GM21423 (cell line): ENCODE measurements around the gene PAGR1.
A peak's percentile ranks its signal among the peaks of the same experiment; 100 is the strongest.
"Not testable (repeated sequence)": the region's sequence is repeated elsewhere in the genome, so short reads cannot be mapped to it uniquely, and the experiment has no call there.

Experiments used
- ATAC-seq: cut with Tn5 transposase; IDR thresholded peaks from one replicate; pipeline ENCODE4 v1.9.1; 2021; ENCODE audit warnings: mild to moderate bottlenecking, moderate library complexity; ENCODE audit not compliant: unreplicated experiment

PAGR1 gene

GRCh38 chr16:29815793-29816693, at the start of gene PAGR1:
PAGR1 (plus strand) TSS chr16:29816152; CDS start chr16:29816526, 374 bp downstream.
- peak; percentile 58 for ATAC-seq

DNA sequence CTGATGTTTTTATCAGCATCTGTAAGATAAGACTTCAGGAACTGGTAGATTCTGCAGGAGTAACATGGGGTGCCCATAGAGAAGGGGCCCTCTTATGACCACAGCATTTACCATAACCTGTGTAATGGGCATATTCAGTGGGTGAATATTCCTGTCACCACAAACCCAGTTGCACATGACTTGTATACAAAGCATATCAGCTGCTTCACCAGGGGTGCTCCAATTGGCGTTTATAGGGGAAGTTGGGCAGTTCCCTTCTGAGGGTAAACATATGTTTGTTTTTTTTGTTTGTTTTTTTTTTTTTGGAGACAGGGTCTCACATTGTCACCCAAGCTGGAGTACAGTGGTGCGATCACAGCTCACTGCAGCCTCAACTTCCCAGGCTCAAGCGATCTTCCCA, 49.4 kb upstream of the PAGR1 start:
- no peak for ATAC-seq

- no peak for ATAC-seq
Measured at GRCh38 chr16:29767062-29767461, 48.9 kb upstream of the PAGR1 start.

DNA sequence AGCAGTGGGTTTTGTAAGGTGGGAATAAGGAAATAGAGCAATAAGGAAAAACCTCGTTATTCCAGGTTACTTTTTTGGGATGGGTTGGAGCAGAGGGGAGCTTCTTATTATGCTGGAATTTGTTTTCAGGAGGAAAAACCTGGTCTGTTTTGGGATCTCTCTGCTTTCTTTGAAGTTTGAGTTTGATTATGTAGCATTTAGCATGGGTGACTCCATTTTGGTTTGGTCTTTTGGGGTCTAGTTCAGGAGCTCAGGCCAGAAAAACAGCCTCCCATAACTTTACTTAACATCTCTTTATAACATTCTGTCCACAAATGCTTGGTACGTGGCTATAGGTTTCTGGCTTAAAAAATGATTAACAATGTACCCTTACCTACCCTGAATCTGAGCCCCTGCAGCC, 46.4 kb upstream of the PAGR1 start:
- ATAC-seq = no peak

- no peak for ATAC-seq
Measured at GRCh38 chr16:29770250-29770929, 45.6 kb upstream of the PAGR1 start.

- not testable (repeated sequence) for ATAC-seq
Measured at GRCh38 chr16:29772330-29772729, 43.6 kb upstream of the PAGR1 start.

GRCh38 chr16:29774730-29775129, 41.2 kb upstream of the PAGR1 start:
- ATAC-seq = no peak

GRCh38 chr16:29775742-29776408, 40.1 kb upstream of the PAGR1 start:
- ATAC-seq = no peak

- ATAC-seq = no peak
Measured at GRCh38 chr16:29777576-29778350, 38.2 kb upstream of the PAGR1 start, which contains the start of gene ZG16. ZG16 (plus strand) TSS chr16:29778256; CDS start chr16:29779267, 1,011 bp downstream.

GRCh38 chr16:29779474-29779873, 36.5 kb upstream of the PAGR1 start:
- ATAC-seq = no peak

- not testable (repeated sequence) for ATAC-seq
Measured at GRCh38 chr16:29783094-29783953, 32.6 kb upstream of the PAGR1 start.

DNA sequence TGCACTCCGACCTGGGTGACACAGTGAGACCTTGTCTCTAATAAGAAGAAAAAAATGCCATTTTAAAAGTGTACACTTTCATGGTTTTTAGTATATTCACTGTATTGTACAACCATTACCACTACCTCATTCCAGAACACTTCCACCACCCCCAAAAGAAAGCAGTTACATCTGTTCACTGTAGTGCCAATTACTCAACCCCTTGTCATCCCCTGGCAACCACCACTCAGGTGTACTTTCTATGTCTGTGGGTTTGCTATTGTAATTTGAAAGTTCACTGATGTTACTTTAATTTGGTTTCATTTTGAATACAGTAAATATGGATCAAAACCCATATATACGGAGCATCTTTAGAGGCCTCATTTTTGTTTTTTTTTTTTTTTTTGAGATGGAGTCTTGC, 31.8 kb upstream of the PAGR1 start:
- no peak for ATAC-seq

GRCh38 chr16:29784901-29785500, 31.0 kb upstream of the PAGR1 start:
- ATAC-seq = no peak

- ATAC-seq = not testable (repeated sequence)
Measured at GRCh38 chr16:29787155-29787554, 28.8 kb upstream of the PAGR1 start.

GRCh38 chr16:29789775-29790182, 26.2 kb upstream of the PAGR1 start:
- ATAC-seq = no peak

GRCh38 chr16:29790183-29790948, 25.6 kb upstream of the PAGR1 start, which contains the start of gene KIF22:
KIF22 (plus strand) TSS chr16:29790751; CDS start chr16:29790760, 9 bp downstream.
- peak; percentile 90 for ATAC-seq

DNA sequence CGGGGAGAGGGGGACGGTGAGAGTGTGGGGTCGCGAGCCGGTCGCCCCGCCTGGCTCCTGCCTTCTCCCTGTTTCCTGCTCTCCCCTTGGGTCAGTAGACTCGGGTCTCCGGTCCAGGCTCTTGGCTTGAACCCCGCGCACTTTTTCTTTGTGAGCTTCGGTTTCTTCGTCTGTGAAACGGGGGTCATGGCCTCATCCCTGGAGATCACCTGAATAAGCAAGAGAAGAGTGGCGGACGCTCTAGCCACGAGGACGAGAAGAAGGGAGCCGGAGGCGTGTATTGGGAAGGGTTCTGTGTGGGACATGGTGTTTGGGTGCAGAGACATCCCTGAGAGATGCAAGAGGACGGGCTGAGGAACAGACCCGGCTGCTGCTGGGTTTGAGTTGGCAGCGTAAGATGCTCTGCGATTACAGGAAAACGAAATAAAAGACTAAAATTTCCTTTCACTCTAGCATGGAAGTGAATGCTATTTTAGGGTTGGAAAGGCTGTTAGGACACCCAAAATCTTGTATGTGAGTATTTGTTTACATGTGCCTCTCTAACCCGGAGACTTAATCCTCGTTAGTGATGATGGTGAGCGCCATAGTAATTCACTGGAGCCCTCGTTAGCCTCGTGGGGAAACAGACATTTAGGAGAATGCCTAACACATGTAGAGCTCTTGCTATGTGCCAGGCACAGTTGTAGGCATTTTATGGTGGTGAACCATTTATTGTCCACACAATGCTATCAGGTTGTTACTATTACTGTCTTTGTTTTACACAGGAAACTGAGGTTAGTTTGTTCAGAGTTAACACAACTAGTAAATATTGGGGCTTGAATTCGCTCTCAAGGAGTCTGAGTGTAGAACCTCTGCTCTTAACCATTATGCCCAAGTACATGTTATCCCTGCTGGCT, 24.8 kb upstream of the PAGR1 start:
- no peak for ATAC-seq
